GM06990 (cell line): ENCODE measurements around the gene HS6ST2.
"Not testable (repeated sequence)": the region's sequence is repeated elsewhere in the genome, so short reads cannot be mapped to it uniquely, and the experiment has no call there.

Source experiments
- DNase-seq: peaks from one replicate; pipeline ENCODE4 v3.0.0-alpha.2; 2011; ENCODE audit not compliant: insufficient read length; ENCODE audit errors: extremely low read depth
- H3K27me3 ChIP-seq: replicated peaks from 2 replicates; pipeline ENCODE4 v1.6.0; 2011; ENCODE audit warnings: low read length; ENCODE audit not compliant: control insufficient read depth, insufficient read depth
- H3K36me3 ChIP-seq: 2 replicates; pipeline ENCODE4 v1.5.1; 2011; ENCODE audit warnings: low read length; ENCODE audit not compliant: control insufficient read depth, insufficient read depth
- H3K4me3 ChIP-seq: replicated peaks from 2 replicates; pipeline ENCODE4 v1.5.1; 2011; ENCODE audit warnings: low read depth, mild to moderate bottlenecking, control low read depth, low read length
- TF ChIP-seq, protein P1 (sequence below): IDR thresholded peaks from 2 replicates; pipeline ENCODE4 v1.5.1; 2011; ENCODE audit warnings: low read length, control low read depth, mild to moderate bottlenecking, inconsistent platforms; ENCODE audit not compliant: insufficient read depth, poor library complexity, severe bottlenecking

HS6ST2 gene

DNA sequence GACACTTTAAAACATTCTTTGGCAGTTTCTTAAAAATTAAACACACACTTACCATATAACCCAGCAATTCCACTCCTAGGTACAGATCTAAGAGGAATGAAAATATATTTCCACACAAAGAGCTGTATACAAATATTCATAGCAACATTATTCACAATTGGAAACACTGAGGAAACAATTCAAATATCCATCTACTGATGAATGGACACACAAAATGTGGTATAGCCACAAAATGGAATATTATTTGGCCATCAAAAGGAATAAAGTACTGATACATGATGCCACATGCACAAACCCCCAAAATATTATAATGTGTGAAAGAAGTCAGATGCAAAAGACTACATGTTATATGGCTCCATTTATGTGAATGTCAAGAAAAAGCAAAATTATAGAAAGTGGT is 70.9 kb downstream of the HS6ST2 start:
- Histone ChIP-seq H3K27me3 (no peaks in the 10 kb centered on the region), H3K36me3 (no peaks in the 10 kb centered on the region), H3K4me3 (no peak overlapping the region)
- TF ChIP-seq, protein P1, sequence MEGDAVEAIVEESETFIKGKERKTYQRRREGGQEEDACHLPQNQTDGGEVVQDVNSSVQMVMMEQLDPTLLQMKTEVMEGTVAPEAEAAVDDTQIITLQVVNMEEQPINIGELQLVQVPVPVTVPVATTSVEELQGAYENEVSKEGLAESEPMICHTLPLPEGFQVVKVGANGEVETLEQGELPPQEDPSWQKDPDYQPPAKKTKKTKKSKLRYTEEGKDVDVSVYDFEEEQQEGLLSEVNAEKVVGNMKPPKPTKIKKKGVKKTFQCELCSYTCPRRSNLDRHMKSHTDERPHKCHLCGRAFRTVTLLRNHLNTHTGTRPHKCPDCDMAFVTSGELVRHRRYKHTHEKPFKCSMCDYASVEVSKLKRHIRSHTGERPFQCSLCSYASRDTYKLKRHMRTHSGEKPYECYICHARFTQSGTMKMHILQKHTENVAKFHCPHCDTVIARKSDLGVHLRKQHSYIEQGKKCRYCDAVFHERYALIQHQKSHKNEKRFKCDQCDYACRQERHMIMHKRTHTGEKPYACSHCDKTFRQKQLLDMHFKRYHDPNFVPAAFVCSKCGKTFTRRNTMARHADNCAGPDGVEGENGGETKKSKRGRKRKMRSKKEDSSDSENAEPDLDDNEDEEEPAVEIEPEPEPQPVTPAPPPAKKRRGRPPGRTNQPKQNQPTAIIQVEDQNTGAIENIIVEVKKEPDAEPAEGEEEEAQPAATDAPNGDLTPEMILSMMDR = no peak
- no peak for DNase-seq

DNA sequence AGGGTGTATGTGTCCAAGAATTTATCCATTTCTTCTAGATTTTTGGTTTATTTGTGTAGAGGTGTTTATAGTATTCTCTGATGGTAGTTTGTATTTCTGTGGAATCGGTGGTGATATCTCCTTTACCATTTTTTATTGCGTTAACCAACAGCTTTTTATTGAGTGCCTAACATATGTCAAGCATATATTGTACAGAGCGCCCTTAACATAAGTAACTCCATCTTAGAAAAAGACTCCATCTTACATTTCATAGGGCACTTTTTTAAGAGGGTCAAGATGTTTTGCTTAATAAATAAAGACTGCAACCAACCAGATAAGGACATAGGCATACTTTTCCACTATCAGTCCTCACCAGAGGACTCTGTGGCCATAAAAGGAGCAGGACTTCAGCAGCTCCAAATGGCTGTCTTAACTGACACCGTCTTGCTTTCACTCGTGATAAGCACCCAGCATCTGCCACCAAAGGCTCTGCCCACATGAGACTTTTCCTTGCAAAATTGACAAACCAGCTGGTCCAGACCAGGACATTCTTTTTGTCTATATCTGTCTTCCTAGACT is 75.0 kb downstream of the HS6ST2 start:
- no peak for DNase-seq
- Histone ChIP-seq H3K4me3 (no peak overlapping the region), H3K27me3 (no peaks in the 10 kb centered on the region), H3K36me3 (no peaks in the 10 kb centered on the region)
- TF ChIP-seq, protein P1 = no peak

DNA sequence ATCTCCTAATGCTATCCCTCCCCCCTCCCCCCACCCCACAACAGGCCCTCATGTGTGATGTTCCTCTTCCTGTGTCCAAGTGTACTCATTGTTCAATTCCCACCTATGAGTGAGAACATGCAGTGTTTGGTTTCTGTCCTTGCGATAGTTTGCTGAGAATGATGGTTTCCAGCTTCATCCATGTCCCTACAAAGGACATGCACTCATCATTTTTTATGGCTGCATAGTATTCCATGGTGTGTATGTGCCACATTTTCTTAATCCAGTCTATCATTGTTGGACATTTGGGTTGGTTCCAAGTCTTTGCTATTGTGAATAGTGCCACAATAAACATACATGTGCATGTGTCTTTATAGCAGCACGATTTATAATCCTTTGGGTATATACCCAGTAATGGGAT is 77.7 kb downstream of the HS6ST2 start:
- DNase-seq, H3K36me3 ChIP-seq, H3K4me3 ChIP-seq, H3K27me3 ChIP-seq: not testable (repeated sequence)

DNA sequence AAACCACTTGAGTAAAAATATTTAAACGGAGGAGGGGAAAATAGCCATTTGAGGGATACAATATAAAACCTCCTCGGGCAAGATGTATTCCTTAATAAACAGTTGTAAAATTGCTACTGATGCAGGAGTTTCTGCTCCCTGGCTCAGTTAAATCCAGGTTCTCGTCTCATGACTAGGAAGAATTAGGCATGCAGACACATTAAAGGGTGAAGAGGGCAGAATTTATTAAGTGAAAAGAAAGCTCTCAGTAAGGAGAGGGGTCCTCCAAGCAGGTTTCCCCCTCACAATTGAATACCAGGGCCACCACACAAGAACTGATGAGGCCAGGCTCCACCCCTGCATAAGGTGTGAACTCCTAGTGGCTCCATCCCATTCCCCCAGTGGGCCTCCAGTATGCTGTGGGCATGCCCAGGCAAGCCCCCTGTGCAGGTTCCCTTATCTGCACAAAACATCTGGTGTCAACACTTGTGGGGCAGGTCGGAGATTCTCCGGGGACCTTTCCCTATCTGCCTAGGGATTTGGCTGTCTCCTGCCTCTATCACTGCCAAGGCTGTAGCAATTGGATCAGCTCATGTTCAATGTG is 80.4 kb downstream of the HS6ST2 start:
- Histone ChIP-seq H3K4me3 (no peak overlapping the region), H3K36me3 (no peaks in the 10 kb centered on the region), H3K27me3 (no peaks in the 10 kb centered on the region)
- DNase-seq = no peak
- TF ChIP-seq, protein P1 = no peak

DNA sequence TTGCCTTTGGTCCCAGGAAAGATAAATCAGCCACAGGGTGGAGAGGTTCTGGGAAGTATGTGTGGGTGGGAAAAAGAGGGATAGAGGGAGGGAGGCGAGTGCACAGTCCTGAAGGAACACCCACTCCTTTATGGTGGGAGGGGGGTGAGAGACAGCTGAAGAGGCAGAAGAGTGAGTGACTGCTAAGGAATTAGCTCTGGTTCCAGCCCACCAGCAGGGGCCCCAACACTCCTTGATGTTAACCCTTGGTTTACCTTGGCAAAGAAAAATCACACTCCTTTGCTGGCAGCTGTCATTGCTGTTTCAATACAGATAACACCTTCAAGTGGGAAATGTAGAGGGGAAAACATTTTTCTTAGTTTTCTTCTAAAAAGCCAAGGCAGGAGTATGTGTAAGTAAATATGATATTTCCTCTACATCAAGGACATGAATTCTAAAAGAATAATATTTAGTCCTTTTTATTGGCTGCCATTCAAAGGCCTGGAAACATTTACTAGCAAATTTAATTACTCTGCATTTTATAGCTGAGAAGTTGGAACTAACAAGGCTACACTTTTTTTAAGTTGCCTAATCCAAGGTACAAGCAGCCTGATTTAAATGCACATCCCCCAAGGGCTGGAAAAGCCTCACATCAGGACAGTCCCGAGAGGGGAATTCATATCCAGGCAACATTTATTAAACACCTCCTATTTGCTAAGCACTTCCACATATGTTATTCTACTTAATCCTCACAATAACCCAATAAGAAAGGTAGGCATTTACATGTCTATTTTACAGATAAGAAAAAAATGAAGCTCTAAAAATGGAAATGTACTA is 81.7 kb downstream of the HS6ST2 start:
- Histone ChIP-seq H3K4me3 (no peak overlapping the region), H3K27me3 (no peaks in the 10 kb centered on the region), H3K36me3 (no peaks in the 10 kb centered on the region)
- DNase-seq = no peak
- TF ChIP-seq, protein P1 = no peak
